CD4-positive, alpha-beta T cell treated with Interleukin-17A for 4 hours (primary cell): ENCODE measurements around the gene TXNDC2.
A peak's percentile ranks its signal among the peaks of the same experiment; 100 is the strongest.

Experiments
- DNase-seq: peaks from one replicate; pipeline ENCODE4 v3.0.0-alpha.2; 2020; ENCODE audit warnings: mixed read lengths

TXNDC2 gene

DNA sequence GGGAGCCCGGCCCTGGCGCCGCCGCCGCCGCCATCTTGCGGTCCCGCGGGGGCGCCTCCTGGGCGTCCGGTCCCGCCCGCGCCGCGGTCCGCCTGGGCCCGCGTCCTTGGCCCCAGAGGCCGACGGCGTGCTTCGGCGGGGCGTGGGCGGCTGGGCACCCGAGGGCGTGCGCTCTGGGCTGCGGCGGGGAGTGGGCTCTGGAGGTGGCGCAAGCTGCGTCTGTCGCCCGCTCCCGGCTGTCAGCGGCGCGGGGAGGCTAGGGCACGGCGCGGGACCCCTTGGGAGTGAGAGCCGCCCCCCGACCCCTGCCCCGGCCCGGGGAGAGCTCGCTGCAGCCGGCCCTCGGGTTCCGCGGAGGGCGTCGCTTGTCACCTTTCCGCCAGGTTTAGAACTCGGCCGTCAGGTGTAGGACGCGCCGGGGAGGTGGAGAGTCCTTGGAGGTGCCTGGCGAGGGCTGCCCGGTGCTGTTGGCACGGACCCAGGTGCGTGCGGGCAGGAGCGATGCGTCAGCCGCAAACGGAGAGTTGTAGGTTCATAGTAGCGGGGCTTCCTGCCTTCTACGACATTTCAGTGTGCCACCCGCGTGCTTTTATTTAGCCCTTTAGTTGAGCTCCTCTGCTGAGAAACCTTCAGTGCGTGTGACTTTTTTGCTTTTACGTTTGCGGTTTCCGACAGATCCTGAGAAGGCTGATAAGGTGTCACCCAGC lies 29.0 kb downstream of the TXNDC2 start:
- peak; percentile 85 for DNase-seq

DNA sequence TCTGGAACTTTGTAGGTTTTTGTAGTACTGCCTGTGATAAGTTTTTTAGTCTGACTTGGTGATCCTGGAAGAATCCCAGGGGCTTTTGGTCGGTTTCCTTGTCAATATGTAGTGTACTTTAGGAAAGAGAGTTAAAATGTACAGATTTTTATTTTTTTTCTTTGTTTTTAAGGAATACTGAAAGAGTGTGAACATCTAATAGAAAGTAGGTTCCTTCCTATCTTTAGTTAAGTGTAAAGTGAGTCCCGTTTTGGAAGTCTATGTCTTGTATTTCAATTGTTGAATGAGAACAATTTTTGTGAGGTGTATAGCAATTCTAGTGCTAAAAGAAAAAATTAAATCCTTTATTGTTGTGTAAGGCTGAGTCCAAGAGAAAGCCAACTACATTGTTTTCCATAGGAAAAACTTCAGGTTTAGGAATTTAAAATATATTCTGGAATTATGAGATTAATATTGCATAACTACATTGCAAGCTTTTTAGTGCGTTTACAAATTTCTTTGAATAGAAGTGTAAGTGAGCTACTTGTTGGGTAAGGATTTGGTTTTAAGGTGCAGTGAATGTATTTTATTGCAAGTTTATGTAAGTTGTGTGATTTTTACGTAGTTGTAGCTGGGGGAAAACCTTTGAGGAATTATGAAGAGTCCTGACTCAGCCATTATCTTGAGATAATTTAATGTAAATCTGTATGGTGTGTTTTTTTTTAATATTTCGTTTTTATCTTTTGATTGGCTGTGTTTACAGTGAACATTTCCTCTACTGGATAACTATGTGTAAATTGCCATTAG lies 29.7 kb downstream of the TXNDC2 start:
- DNase-seq: no peak

GRCh38 chr18:9916077-9916639 lies 30.4 kb downstream of the TXNDC2 start:
- no peak for DNase-seq

GRCh38 chr18:9916808-9917207 lies 31.0 kb downstream of the TXNDC2 start:
- DNase-seq: no peak

- no peak for DNase-seq
Measured at GRCh38 chr18:9918016-9918680, 32.4 kb downstream of the TXNDC2 start.

DNA sequence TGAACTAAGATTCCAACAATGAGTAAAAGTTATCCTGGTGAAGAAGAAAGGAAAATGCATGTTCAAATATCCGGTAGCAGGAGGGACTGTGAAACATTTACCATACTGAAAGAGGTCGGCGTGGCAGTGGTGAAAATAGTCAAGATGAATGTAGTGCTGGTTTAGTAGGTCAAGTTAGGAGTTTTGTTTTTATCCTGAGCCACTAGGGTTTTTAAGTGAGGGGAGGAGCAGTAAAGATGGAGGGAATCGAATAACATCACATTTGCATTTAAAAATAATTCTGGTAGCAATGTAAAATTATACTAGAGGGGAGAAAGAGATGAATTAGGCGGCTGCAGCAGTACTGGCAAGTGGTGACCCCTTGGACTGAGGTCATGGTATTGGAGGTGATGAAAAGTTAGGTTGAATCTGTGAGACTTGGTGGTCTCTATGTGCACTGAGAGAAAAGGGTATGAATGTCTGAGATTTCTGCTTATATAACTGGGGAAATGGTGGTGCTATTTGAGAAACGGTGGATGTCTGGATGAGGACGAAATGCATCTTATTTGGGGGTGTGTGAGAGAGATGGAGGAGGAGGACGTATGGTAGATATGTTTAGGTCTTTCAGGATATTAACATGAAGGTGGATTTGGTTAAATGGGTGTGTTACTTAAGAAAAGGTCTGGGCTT lies 33.9 kb downstream of the TXNDC2 start:
- no peak for DNase-seq

- DNase-seq: no peak
Measured at GRCh38 chr18:9922592-9923311, 37.0 kb downstream of the TXNDC2 start.

GRCh38 chr18:9924371-9924943 lies 38.7 kb downstream of the TXNDC2 start:
- no peak for DNase-seq

DNA sequence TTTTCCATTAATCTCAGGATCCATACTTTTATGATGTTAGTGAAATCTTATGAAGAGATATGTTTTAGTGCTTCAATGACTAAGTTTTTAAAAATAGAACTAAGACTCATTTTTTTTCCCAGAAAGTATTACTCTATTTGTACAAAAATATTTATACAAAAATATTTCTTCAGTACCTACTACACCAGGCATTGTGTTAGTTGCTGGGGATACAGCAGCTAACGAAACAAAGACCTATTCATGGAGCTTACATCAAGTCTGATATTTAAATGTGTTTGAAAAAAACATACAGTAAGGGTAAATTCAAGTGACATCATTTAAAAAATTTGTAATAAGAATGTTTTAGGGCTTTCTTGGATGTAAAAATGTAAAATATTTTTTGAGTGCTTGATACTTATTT lies 39.6 kb downstream of the TXNDC2 start:
- DNase-seq: no peak

DNA sequence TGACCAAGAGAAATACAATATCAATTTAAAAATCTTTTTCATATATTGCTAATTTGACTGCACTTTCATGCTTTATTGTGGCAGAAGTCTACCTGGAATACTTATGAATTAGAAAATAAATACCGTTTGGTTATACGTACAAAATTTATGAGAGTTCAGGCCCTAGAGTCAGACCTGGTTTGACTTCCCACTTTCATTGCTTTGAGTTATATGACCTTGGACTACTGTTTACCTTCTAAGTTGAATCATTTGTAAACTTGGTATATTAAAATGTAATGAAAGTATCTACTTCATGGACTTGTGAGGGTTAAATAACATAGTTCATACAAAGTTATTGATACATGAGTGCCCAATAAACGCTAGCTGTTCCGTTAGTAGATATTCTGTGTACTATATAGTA lies 40.0 kb downstream of the TXNDC2 start:
- no peak for DNase-seq

- no peak for DNase-seq
Measured at GRCh38 chr18:9926223-9926894, 40.6 kb downstream of the TXNDC2 start.

DNA sequence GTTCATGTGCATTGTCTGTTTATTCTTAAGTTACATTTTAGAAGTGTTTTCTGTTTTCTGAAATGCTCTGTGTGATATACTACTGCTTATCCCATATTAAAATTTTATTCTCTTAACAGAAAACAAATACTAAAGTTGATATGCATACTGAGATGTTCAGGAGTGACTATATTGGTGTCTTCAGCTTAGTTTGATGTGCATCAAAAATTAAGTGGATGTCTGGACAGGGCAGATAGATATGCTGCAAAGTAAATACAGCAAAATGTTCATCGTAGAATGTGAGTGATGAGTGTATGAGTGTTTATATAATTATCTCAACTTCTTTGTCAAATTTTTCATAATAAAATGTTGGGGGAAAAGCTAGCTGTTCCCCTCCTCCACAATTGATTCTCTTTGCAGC lies 41.2 kb downstream of the TXNDC2 start:
- DNase-seq: no peak

GRCh38 chr18:9927392-9928063 lies 41.8 kb downstream of the TXNDC2 start:
- DNase-seq: no peak

DNA sequence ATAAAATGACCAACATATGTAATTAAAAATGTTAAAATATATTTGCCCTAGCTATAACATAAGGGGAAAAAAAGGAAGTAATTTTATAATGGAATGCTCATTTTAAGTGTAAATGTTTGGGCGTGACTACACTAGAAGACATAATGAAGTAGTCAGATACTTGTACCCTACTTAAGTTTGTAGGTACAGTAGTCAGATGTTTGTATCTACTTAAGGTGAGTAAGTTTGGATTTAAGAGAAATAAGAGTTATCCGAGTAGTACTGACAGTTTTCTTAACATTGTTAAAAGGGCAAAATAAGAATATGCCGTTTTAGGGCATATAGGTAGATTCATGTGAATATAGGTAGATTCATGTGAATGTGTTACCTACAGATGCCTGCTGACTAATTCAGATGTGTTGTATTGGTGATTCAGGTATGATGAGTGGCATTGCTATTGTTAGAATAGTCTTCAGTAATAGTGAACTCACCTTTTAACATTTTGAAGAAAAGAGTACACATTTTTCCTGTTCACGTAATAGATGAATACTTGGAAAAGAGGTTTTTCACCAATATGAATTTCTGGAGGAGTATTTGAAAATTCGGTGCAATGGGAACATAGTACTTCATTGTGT lies 43.0 kb downstream of the TXNDC2 start:
- DNase-seq: no peak

DNA sequence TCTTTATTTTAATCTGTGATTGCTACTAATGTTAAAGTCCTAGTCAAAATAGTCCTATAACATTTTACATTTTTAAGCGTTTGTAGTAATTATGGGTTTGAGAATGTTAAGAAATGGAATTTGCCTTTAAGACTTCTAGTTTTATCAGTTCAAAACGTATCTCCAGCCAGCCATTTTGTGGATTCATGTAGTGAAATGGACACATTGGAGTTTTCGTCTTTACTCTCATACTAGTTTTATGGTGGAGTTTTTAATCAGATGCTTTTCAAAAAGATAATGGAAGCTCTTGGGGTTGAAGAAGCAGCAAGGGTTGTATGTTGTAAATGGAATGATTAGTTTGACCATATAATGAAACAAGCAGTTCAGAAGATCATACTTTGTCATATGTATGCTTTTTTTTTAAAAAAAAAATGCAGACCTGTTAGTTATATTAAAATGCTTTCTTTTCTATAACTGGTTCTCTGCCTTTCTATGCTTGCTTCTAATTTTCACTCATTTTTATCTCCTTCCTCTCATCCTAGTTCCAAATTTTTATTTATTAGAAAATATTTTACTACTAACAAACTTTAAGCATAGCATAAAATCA lies 44.6 kb downstream of the TXNDC2 start:
- no peak for DNase-seq

GRCh38 chr18:9931146-9931545 lies 45.4 kb downstream of the TXNDC2 start:
- no peak for DNase-seq

- no peak for DNase-seq
Measured at GRCh38 chr18:9931678-9932077, 45.9 kb downstream of the TXNDC2 start.

GRCh38 chr18:9933865-9934264 lies 48.1 kb downstream of the TXNDC2 start:
- no peak for DNase-seq

DNA sequence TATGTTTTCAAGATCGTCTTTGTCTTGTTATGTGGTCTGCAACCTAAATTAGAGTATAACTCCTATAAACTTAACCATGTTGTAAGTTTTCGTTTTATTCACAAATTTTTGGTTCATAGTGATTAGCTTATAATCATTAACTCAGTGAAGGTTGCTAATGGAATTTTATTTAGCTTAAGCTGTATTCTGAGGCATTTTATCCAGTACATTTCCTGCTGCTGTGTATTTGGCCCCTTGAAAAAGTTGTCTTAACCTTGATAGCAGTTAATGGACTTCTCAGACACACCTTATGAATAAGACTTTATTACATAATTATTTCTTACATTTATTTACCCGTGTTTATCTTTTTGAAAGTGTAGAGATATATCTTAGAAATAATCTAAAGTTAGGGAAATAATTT lies 48.5 kb downstream of the TXNDC2 start:
- no peak for DNase-seq
